ENCODE data around the gene SLC32A1.
A peak's percentile ranks its signal among the peaks of the same experiment; 100 is the strongest.

- TF ChIP-seq CTCF (conservative IDR thresholded peaks at IDR 0.05; ENCODE audit: low read depth, low read length) (no peak), RCOR1 (IDR thresholded peaks at IDR 0.05; ENCODE audit: insufficient replicate concordance, low read length) (no peak), POLR2A (IDR thresholded peaks at IDR 0.05; ENCODE audit: low read depth, low read length) (no peak), RFX5 (IDR thresholded peaks at IDR 0.05; ENCODE audit: low read depth, low read length) (no peak), USF2 (IDR thresholded peaks at IDR 0.05; ENCODE audit: low read depth, low read length) (no peak), CHD1 (IDR thresholded peaks at IDR 0.05; ENCODE audit: low read depth, low read length) (no peak), MAFK (IDR thresholded peaks at IDR 0.05; ENCODE audit: low read depth, low read length) (no peak), MXI1 (IDR thresholded peaks at IDR 0.05; ENCODE audit: borderline replicate concordance, low read depth, low read length) (0 out of 2 replicates have a peak, but pooled peaks have one; percentile 43)
These were observed 40.5 kb downstream of the SLC32A1 start for GRCh38 chr20:38764567-38765318.

All from IMR-90 (cell line).